VCaP (cell line): ENCODE measurements around the gene CCDC57.

Experiments used
- H3K27ac ChIP-seq: fragments of 450-650 bp; 2 replicates; pipeline ENCODE4 v1.5.1; 2017
- CTCF ChIP-seq: fragments of 450-650 bp; conservative IDR thresholded peaks from 2 replicates; pipeline ENCODE4 v1.5.1; 2017; ENCODE audit warnings: mild to moderate bottlenecking, moderate library complexity

The CCDC57 gene

DNA sequence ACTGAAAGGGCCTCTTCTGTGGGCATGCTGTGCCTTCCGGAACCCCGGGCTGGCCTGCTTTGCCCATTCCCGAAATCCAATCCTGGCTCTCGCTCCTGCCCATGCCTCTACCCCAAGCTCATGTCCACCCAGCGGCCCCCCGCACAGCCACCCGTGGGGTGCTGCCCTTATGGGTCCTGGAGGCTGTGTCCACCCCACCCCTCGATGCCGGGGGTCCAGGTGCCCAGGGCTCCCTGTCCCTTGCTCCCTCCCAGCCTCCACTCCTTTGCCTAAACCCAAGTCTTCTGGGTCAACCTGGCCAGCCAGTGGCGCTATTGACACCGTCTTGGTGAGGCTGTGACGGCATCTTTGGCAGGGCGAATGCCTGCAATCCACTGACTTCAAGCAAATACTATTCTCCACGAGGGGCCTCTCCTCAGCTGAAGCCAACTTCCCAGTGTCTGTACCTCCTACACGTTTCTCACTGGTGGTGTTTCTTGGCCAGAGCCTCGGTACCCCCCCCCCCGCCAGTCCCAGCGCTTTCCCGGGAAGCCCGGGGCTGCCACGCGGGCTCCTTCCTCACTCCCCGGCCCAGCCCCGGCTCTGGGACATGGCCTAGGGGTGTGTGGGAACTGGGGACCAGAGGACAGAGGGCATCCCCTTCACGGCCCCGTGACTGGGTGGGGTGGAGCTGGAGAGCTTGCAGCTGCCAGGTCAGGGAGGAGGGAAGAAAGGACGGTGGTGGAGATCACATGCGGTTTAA lies 134.9 kb downstream of the CCDC57 start:
- no peak overlapping the region for H3K27ac ChIP-seq
- TF ChIP-seq CTCF: no peak

GRCh38 chr17:82076785-82077591 lies 135.7 kb downstream of the CCDC57 start:
- TF ChIP-seq CTCF: no peak
- no peak overlapping the region for H3K27ac ChIP-seq

GRCh38 chr17:82076018-82076784 lies 136.4 kb downstream of the CCDC57 start:
- no peak for TF ChIP-seq CTCF
- H3K27ac ChIP-seq: no peak overlapping the region

GRCh38 chr17:82073446-82073845 lies 139.2 kb downstream of the CCDC57 start:
- no peak overlapping the region for H3K27ac ChIP-seq
- TF ChIP-seq CTCF: no peak

DNA sequence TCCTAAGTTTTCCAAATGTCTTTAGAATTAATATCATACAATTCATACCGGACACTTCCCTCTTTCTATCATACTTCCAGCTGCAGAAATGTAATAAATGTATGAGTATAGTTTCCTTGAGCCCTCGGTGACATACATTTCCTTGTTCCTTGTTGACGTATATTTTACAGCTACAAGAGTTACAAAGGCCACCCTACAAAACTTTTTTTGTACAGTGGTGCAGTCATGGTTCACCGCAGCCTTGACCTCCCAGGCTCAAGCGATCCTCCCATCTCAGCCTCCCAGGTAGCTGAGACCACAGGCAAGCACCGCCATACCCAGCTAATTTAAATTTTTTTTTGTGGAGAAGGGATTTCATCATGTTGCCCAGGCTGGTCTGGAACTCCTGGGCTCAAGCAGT lies 139.8 kb downstream of the CCDC57 start:
- H3K27ac ChIP-seq: no peak overlapping the region
- no peak for TF ChIP-seq CTCF

DNA sequence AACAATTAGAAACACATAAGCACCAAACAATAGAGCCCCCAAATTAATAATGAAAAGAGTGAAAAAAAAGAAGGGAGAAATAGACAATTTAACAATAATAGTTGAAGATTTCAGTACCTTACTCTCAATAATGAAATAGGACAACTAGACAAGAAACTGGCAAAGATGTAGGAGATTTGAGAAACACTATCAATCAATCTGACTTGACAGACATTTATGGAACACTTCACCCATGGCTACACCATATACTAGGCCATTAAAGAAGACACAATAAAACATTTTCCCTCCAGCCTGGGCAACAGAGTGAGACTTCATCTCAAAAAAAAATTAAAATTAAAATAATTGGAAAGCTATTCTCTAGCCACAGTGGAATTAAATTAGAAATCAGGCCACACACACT lies 142.0 kb downstream of the CCDC57 start:
- no peak overlapping the region for H3K27ac ChIP-seq
- TF ChIP-seq CTCF: no peak

DNA sequence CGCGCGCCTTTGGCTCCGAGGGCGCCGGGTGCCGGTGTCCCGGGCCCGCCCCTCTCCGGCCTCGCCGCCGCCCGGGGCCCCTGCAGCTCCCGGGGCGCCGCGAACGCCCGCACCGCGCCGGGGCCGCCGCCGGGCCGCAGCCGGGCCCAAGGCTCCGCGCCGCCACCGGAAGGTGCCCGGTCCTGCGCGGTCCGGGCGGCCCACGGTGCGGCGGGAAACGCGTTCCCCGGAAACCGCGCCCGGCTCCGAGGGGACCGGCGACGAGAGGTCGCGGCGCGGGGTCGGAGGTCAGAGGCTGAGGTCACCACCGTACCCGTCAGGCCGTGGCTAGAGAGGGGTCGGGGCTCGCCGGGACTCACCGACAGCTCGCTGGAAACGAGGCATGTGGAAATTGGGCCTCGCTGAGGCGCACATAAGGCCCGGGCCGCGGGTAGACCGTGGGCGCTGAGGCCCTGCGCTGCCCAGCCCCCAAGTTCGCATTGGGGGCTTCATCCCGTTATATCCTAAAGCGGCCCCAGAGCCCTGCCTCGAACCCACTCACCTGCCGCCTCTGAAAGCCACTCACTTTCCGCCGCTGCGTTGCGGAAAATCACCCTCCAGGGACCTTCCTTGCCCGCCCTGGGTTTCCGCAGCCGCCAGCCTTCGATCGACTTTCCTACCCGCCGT lies 146.9 kb downstream of the CCDC57 start, which contains the start of gene DUS1L:
TSS of gene DUS1L (minus strand) at position 167 of the 666 bp plus-strand sequence. CDS start 745 bp downstream, outside the sequence.
- peak within 1 kb of the TSS; percentile 95 for H3K27ac ChIP-seq
- no peak for TF ChIP-seq CTCF
